NCI-H345 treated with DMSO at 0.1 percent for 48 hours (cell line): ENCODE results near the gene SYCP1.
"Not testable (repeated sequence)": the region's sequence is repeated elsewhere in the genome, so short reads cannot be mapped to it uniquely, and the experiment has no call there.

Experiments used
- DNase-seq: peaks from one replicate; lab custom pipeline; 2025; ENCODE audit not compliant: unreplicated experiment; lab: John Stamatoyannopoulos, UW

SYCP1 gene

GRCh38 chr1:114976891-114977290, 122.2 kb downstream of the SYCP1 start:
- no peak for DNase-seq

- peak; percentile 27 for DNase-seq
These were observed 124.7 kb downstream of the SYCP1 start for GRCh38 chr1:114979278-114979891.

GRCh38 chr1:114982251-114982650, 127.6 kb downstream of the SYCP1 start:
- no peak for DNase-seq

- DNase-seq: no peak
These were observed 131.6 kb downstream of the SYCP1 start for GRCh38 chr1:114986286-114986685.

GRCh38 chr1:114988095-114988494, 133.4 kb downstream of the SYCP1 start:
- DNase-seq: no peak

- no peak for DNase-seq
These were observed 143.0 kb downstream of the SYCP1 start for GRCh38 chr1:114997510-114998289.

- DNase-seq: no peak
These were observed 151.5 kb downstream of the SYCP1 start for GRCh38 chr1:115006191-115006590.

- no peak for DNase-seq
These were observed 157.3 kb downstream of the SYCP1 start for GRCh38 chr1:115012006-115012405.

GRCh38 chr1:115012434-115012833, 157.8 kb downstream of the SYCP1 start:
- DNase-seq: no peak

- DNase-seq: no peak
These were observed 159.1 kb downstream of the SYCP1 start for GRCh38 chr1:115013792-115014191.

GRCh38 chr1:115019549-115019948, 164.9 kb downstream of the SYCP1 start:
- not testable (repeated sequence) for DNase-seq

GRCh38 chr1:115021145-115021544, 166.5 kb downstream of the SYCP1 start:
- DNase-seq: no peak

- no peak for DNase-seq
These were observed 168.9 kb downstream of the SYCP1 start for GRCh38 chr1:115023593-115023992.

- DNase-seq: no peak
These were observed 174.9 kb downstream of the SYCP1 start, which contains the start of gene TSHB for GRCh38 chr1:115029526-115029925. Gene TSHB (plus strand): TSS chr1:115029826. CDS start chr1:115033363, 3,537 bp downstream.

GRCh38 chr1:115031595-115031994, 176.9 kb downstream of the SYCP1 start:
- DNase-seq: no peak

- no peak for DNase-seq
These were observed 181.0 kb downstream of the SYCP1 start for GRCh38 chr1:115035652-115036051.

- DNase-seq: no peak
These were observed 182.3 kb downstream of the SYCP1 start for GRCh38 chr1:115036814-115037507.

- no peak for DNase-seq
These were observed 185.8 kb downstream of the SYCP1 start for GRCh38 chr1:115040501-115040900.

- DNase-seq: no peak
These were observed 187.0 kb downstream of the SYCP1 start for GRCh38 chr1:115041654-115042053.
